GM23248 (cell line): ENCODE data around the gene TLL2. TPM values are rescaled to one million over a fixed set of nuclear protein-coding genes. Genes with fewer than 3 reads are reported as not detected.

Experiments used
- DNase-seq: peaks from one replicate; pipeline ENCODE4 v3.0.0-alpha.2; 2015
- H2AFZ ChIP-seq: fragments of 200-600 bp; sonication (generic); 2 replicates; pipeline ENCODE4 v1.6.1; 2016; ENCODE audit warnings: antibody characterized with exemption
- H3F3A ChIP-seq: fragments of 200-600 bp; sonication (generic); 2 replicates; pipeline ENCODE4 v1.6.1; 2016; ENCODE audit warnings: mild to moderate bottlenecking, antibody characterized with exemption, mixed run types; ENCODE audit not compliant: insufficient read depth
- H3K27ac ChIP-seq: fragments of 200-600 bp; sonication (generic); 2 replicates; pipeline ENCODE4 v1.5.1; 2016; ENCODE audit warnings: mild to moderate bottlenecking
- H3K27me3 ChIP-seq: fragments of 200-600 bp; sonication (generic); replicated peaks from 2 replicates; pipeline ENCODE4 v1.6.1; 2016; ENCODE audit warnings: mild to moderate bottlenecking; ENCODE audit not compliant: insufficient read depth
- H3K36me3 ChIP-seq: fragments of 200-600 bp; sonication (generic); 2 replicates; pipeline ENCODE4 v1.6.1; 2016; ENCODE audit warnings: low read depth, mild to moderate bottlenecking
- H3K4me1 ChIP-seq: fragments of 200-600 bp; sonication (generic); 2 replicates; pipeline ENCODE4 v1.6.1; 2016; ENCODE audit warnings: mild to moderate bottlenecking; ENCODE audit not compliant: insufficient read depth
- H3K4me2 ChIP-seq: fragments of 200-600 bp; sonication (generic); one replicate; pipeline ENCODE4 v1.6.1; 2016; ENCODE audit warnings: mild to moderate bottlenecking; ENCODE audit not compliant: unreplicated experiment
- H3K4me3 ChIP-seq: fragments of 200-600 bp; sonication (generic); 2 replicates; pipeline ENCODE4 v1.5.1; 2016; ENCODE audit warnings: mild to moderate bottlenecking
- H3K79me2 ChIP-seq: fragments of 200-600 bp; sonication (generic); 2 replicates; pipeline ENCODE4 v1.6.1; 2016; ENCODE audit warnings: mild to moderate bottlenecking; ENCODE audit not compliant: insufficient read depth
- H3K9ac ChIP-seq: fragments of 200-600 bp; sonication (generic); 2 replicates; pipeline ENCODE4 v1.6.1; 2016; ENCODE audit warnings: mild to moderate bottlenecking
- H3K9me2 ChIP-seq: fragments of 200-600 bp; sonication (generic); 2 replicates; pipeline ENCODE4 v1.6.1; 2016; ENCODE audit warnings: mixed run types, mild to moderate bottlenecking, moderate library complexity; ENCODE audit not compliant: insufficient read depth
- H3K9me3 ChIP-seq: fragments of 200-600 bp; sonication (generic); one replicate; pipeline ENCODE4 v1.6.1; 2017; ENCODE audit warnings: low read depth
- H4K20me1 ChIP-seq: fragments of 200-600 bp; sonication (generic); 2 replicates; pipeline ENCODE4 v1.6.0; 2016; ENCODE audit not compliant: insufficient read depth
- EZH2 ChIP-seq: fragments of 200-600 bp; sonication (generic); IDR thresholded peaks from 2 replicates; pipeline ENCODE4 v1.6.1; 2018; ENCODE audit warnings: antibody characterized with exemption, mild to moderate bottlenecking; ENCODE audit not compliant: insufficient read depth, poor library complexity, severe bottlenecking
- EZH2phosphoT487 ChIP-seq: fragments of 200-600 bp; sonication (generic); IDR thresholded peaks from 2 replicates; pipeline ENCODE4 v1.6.1; 2018; ENCODE audit warnings: antibody characterized with exemption, moderate library complexity, mild to moderate bottlenecking, low read depth; ENCODE audit not compliant: insufficient read depth
- WGBS, 2 experiments: methylation state at CpG; one replicate each; pipeline ENCODE4 v1.1.6; 2015 to 2017; ENCODE audit warnings: low lambda C conversion rate in 2 of 2, low coverage in 1 of 2; ENCODE audit errors: missing lambda C conversion rate in 2 of 2; 5-methylcytosine and 5-hydroxymethylcytosine counted together
- in situ Hi-C: fragments of 300-500 bp; cut with MboI; formaldehyde crosslinking; loops from 2 replicates; pipeline ENCODE4 v1.15.0; 2020
- polyA plus RNA-seq: library from polyadenylated mRNA; unstranded; fragments of >200 nt; fragmentation: Nextera tagmentation; extraction: Ambion mirVana; gene quantifications from 2 replicates; pipeline ENCODE4 v1.2.1, GENCODE V29; 2016
- total RNA-seq: library from RNA; depleted of rRNA; stranded (reverse); fragments of >200 nt; shearing (Covaris generic); gene quantifications from 2 replicates; pipeline ENCODE4 v1.2.3, GENCODE V29; 2014

Gene TLL2
- total and polyA plus RNA-seq, 2 experiments from 2014 or later = 0.43 to 0.71 TPM

DNA sequence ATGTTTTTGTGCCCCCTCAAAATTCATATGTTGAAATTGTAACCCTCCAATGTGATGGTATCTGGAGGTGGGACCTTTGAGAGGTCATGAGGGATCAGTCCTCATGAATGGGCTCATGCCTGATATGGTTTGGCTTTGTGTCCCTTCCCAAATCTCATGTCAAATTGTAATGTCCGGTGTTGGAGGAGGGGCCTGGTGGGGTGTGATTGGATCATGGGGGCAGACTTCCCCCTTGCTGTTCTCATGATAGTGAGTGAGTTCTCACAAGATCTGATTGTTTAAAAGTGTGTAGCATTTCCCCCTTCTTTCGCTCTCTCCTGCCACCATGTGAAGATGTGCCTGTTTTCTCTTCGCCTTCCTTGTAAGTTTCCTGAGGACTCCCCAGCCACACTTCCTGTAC, 53.4 kb downstream of the TLL2 start:
- no peak overlapping the region for H3K4me3 ChIP-seq
- no peaks in the 10 kb centered on the region for H3K79me2 ChIP-seq
- no peaks in the 10 kb centered on the region for H3F3A ChIP-seq
- H2AFZ ChIP-seq = no peak overlapping the region
- H3K27me3 ChIP-seq = no peaks in the 10 kb centered on the region
- H3K9me3 ChIP-seq = no peaks in the 10 kb centered on the region
- no peak overlapping the region for H3K27ac ChIP-seq
- no peaks in the 10 kb centered on the region for H3K9me2 ChIP-seq
- no peak for DNase-seq
- in situ Hi-C loops = no loop called here
- no peak for TF ChIP-seq EZH2
- no peak for TF ChIP-seq EZH2phosphoT487
- no peak overlapping the region for H3K9ac ChIP-seq
- no peaks in the 10 kb centered on the region for H3K4me1 ChIP-seq
- no peaks in the 10 kb centered on the region for H4K20me1 ChIP-seq
- H3K4me2 ChIP-seq = no peak overlapping the region
- H3K36me3 ChIP-seq = no peaks in the 10 kb centered on the region
- WGBS, 2 experiments = 86 to 88% methylated on average over 3 of the region's 3 CpGs

DNA sequence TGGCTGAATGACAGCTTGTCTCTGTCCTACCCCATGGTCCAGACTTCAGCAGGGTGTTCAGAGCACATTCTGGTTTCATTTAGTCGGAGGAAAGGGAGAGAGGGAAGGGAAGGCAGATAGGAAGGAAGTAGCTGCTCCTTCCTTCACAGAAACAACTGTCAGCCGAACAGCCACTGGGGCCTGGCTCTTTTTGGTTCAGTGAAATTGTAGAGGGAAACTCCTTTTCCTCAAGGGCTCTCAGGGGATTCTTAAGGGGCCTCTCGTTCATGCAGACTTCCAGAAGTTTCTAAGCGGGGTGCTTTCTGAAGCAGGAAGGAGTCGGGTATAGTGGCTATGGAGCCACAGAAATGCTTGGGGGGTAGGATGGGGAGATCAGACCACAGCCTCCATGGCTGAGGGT, 56.4 kb downstream of the TLL2 start:
- no peaks in the 10 kb centered on the region for H4K20me1 ChIP-seq
- no peak overlapping the region for H2AFZ ChIP-seq
- in situ Hi-C loops = no loop called here
- TF ChIP-seq EZH2phosphoT487 = no peak
- no peak for TF ChIP-seq EZH2
- no peaks in the 10 kb centered on the region for H3K36me3 ChIP-seq
- no peak overlapping the region for H3K9ac ChIP-seq
- no peak overlapping the region for H3K27ac ChIP-seq
- no peak overlapping the region for H3K4me2 ChIP-seq
- WGBS, 2 experiments = 39 to 47% methylated on average over 5 of the region's 5 CpGs
- no peaks in the 10 kb centered on the region for H3K9me3 ChIP-seq
- DNase-seq = no peak
- H3K27me3 ChIP-seq = no peaks in the 10 kb centered on the region
- H3K4me1 ChIP-seq = no peaks in the 10 kb centered on the region
- H3K4me3 ChIP-seq = no peak overlapping the region
- H3F3A ChIP-seq = no peaks in the 10 kb centered on the region
- H3K9me2 ChIP-seq = no peaks in the 10 kb centered on the region
- no peaks in the 10 kb centered on the region for H3K79me2 ChIP-seq

DNA sequence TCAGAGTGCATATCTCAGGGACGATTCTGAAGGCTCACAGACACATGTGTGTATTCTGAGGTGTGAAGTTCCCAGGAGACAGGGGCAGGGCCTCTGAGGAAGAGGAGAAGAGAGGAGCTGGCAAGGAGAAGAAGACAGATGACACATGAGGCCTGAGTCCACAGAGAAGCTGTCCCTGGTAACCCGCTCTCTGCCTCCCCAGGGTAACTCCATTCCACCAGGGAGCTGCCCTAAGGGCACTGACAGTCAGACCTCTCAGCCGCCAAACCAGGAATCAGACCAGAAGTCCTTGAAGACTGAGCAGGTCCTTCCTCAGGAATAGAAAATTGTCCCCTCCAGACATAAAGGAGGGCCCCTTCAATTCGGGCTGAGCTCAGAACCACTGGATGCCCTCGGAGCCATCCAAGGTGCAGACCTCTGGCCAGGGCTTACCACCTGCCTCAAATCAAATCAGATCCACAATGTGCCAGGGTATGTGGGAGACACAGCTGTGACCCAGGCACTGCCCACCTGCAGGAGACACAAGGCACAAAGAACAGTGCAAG, 57.4 kb downstream of the TLL2 start:
- in situ Hi-C loops = no loop called here
- H3F3A ChIP-seq = no peaks in the 10 kb centered on the region
- H3K27me3 ChIP-seq = no peaks in the 10 kb centered on the region
- no peak overlapping the region for H3K27ac ChIP-seq
- no peaks in the 10 kb centered on the region for H4K20me1 ChIP-seq
- 34 to 49% methylated on average over 5 of the region's 5 CpGs for WGBS, 2 experiments
- no peaks in the 10 kb centered on the region for H3K9me3 ChIP-seq
- H3K9me2 ChIP-seq = no peaks in the 10 kb centered on the region
- no peak overlapping the region for H3K4me3 ChIP-seq
- DNase-seq = no peak
- no peaks in the 10 kb centered on the region for H3K4me1 ChIP-seq
- no peak overlapping the region for H3K9ac ChIP-seq
- no peak overlapping the region for H3K4me2 ChIP-seq
- no peak overlapping the region for H2AFZ ChIP-seq
- TF ChIP-seq EZH2phosphoT487 (no peak), EZH2 (no peak)
- H3K79me2 ChIP-seq = no peaks in the 10 kb centered on the region
- no peaks in the 10 kb centered on the region for H3K36me3 ChIP-seq

DNA sequence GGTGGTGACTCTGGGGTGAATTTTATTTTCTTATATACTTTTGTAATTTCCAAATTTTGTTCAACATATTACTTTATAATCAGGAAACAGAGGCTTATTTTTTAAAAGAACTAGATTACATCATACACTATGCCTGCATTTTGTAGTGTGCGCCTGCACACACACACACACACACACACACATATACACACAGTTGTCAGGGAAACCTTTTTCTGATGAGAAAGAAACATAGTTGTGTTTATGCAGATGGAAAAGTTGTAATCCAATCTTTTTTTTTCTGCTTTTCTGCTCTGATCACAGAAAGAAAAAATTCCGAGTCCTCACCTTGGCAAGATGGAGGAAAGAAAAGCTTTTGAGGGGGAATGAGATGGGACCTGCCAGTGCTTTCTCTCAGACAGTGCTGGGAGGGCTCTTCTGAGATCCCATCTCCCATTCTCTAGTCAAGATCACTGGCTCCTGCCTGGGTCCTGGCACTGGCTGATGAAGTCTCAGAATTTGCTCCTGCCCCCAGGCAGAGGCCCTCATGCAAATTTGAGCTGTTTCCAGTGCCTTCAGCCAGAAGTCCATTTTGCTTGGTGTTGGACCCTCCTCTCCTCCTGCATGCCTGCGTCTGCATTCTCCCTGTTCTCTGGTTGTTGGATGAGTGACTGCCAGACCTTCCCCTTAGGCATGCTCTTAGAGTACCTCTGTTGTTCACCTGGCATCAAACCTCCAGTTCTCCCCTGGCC, 59.7 kb downstream of the TLL2 start:
- in situ Hi-C loops = no loop called here
- no peak for DNase-seq
- Histone ChIP-seq H3K9me2 (no peaks in the 10 kb centered on the region), H3K36me3 (no peaks in the 10 kb centered on the region), H3K4me2 (no peak overlapping the region), H3K4me3 (no peak overlapping the region), H3F3A (no peaks in the 10 kb centered on the region), H3K4me1 (no peaks in the 10 kb centered on the region), H2AFZ (no peak overlapping the region), H3K9me3 (no peaks in the 10 kb centered on the region), H3K79me2 (no peaks in the 10 kb centered on the region), H3K9ac (no peak overlapping the region), H4K20me1 (no peaks in the 10 kb centered on the region), H3K27me3 (no peaks in the 10 kb centered on the region), H3K27ac (no peak overlapping the region)
- WGBS, 2 experiments = 31 to 40% methylated on average over 3 of the region's 3 CpGs
- TF ChIP-seq EZH2 (no peak), EZH2phosphoT487 (no peak)
